Fibroblast of lung (primary cell): ENCODE measurements around the gene SRPX2. TPM values are rescaled to one million over a fixed set of nuclear protein-coding genes. Genes with fewer than 3 reads are reported as not detected.

Experiments
- DNase-seq, 2 donors: peaks; one replicate each; pipeline versions ENCODE4 v3.0.0 to v3.0.0-alpha.2; 2010; ENCODE audit warnings: low read depth in 2 of 2
- H2AFZ ChIP-seq: 2 replicates; pipeline ENCODE4 v1.5.1; 2012; ENCODE audit warnings: low read length, control low read depth, inconsistent platforms
- H3K27ac ChIP-seq: 2 replicates; pipeline ENCODE4 v1.5.1; 2011; ENCODE audit warnings: low read length, control low read depth; ENCODE audit not compliant: insufficient read depth
- H3K27me3 ChIP-seq: 2 replicates; pipeline ENCODE4 v1.5.1; 2011; ENCODE audit warnings: mild to moderate bottlenecking, low read length; ENCODE audit not compliant: control insufficient read depth, insufficient read depth
- H3K36me3 ChIP-seq: 2 replicates; pipeline ENCODE4 v1.5.1; 2011; ENCODE audit warnings: low read length; ENCODE audit not compliant: control insufficient read depth, insufficient read depth
- H3K4me1 ChIP-seq: 2 replicates; pipeline ENCODE4 v1.5.1; 2011; ENCODE audit warnings: low read length; ENCODE audit not compliant: control insufficient read depth, insufficient read depth; ENCODE audit errors: extremely low read depth
- H3K4me2 ChIP-seq: 2 replicates; pipeline ENCODE4 v1.5.1; 2011; ENCODE audit warnings: low read length, control low read depth; ENCODE audit not compliant: insufficient read depth; ENCODE audit errors: extremely low read depth
- H3K4me3 ChIP-seq, 4 experiments: fragments of 200-600 bp in 1 of 4; sonication (generic) in 1 of 4; replicated peaks in 1 of 4; 2 replicates each; pipeline ENCODE4 v1.5.1; 2011 to 2016; ENCODE audit warnings: low read length in 4 of 4, low read depth in 3 of 4, mild to moderate bottlenecking in 3 of 4, control low read depth in 2 of 4, inconsistent platforms in 1 of 4, mixed read lengths in 1 of 4; ENCODE audit not compliant: insufficient read depth in 1 of 4; ENCODE audit errors: control extremely low read depth in 1 of 4
- H3K79me2 ChIP-seq: 2 replicates; pipeline ENCODE4 v1.5.1; 2012; ENCODE audit warnings: mild to moderate bottlenecking, low read length, inconsistent platforms; ENCODE audit not compliant: control insufficient read depth, insufficient read depth
- H3K9ac ChIP-seq: 2 replicates; pipeline ENCODE4 v1.5.1; 2011; ENCODE audit warnings: mild to moderate bottlenecking, low read length, control low read depth; ENCODE audit not compliant: insufficient read depth
- H3K9me3 ChIP-seq: 2 replicates; pipeline ENCODE4 v1.5.1; 2012; ENCODE audit warnings: low read depth, low read length; ENCODE audit not compliant: control insufficient read depth, insufficient read depth
- H4K20me1 ChIP-seq: 2 replicates; pipeline ENCODE4 v1.5.1; 2011; ENCODE audit warnings: low read length; ENCODE audit not compliant: control insufficient read depth, insufficient read depth; ENCODE audit errors: extremely low read depth
- EZH2 ChIP-seq: IDR thresholded peaks from 2 replicates; pipeline ENCODE4 v1.5.1; 2012; ENCODE audit warnings: low read length, control low read depth, mild to moderate bottlenecking; ENCODE audit errors: missing control alignments
- polyA plus RNA-seq, 2 donors: library from polyadenylated mRNA; depleted of rRNA in 1 of 2; stranded (reverse) in 1 of 2; unstranded in 1 of 2; fragments of >200 nt; gene quantifications; 2 replicates each; pipeline ENCODE4 v1.2.1, GENCODE V29; 2011 to 2012; ENCODE audit warnings: missing spikeins in 1 of 2
- total RNA-seq: library from RNA; depleted of rRNA; stranded (reverse); fragments of >200 nt; gene quantifications from 2 replicates; pipeline ENCODE4 v1.2.1, GENCODE V29; 2014
- TF ChIP-seq, protein P1 (sequence below), 2 donors: IDR thresholded peaks in 1 of 2; conservative IDR thresholded peaks in 1 of 2; 1 replicate in 1 of 2; 2 replicates in 1 of 2; pipeline ENCODE4 v1.5.1; 2011 to 2012; ENCODE audit warnings: low read length in 2 of 2, control low read depth in 1 of 2, inconsistent platforms in 1 of 2, low read depth in 1 of 2, mild to moderate bottlenecking in 1 of 2

Gene SRPX2
- total and polyA plus RNA-seq, 2 donors (not counting 1 experiment from before 2014, with no cell fraction given), result 18.2 to 77.6 TPM

DNA sequence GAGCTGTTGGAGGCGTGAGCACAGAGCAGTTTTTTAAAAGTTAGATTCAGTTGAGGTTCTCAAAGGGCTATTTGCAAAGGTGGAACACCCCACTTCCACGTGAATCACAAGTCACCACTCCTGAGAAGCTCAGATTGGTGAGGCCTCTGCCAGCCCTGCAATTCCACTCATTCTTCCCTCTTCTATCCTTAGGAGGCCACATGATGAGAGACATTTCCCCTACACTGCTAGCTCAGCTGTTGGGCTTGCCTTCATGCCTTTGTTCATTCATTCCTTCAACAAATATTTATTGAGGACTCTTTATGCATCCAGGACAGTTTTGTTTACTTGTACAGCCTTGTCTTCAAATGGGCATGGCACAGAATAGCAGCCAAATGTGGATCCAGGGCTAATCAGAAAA is 3.7 kb downstream of the SRPX2 start:
- Histone ChIP-seq H3K9ac (no peak overlapping the region), H3K36me3 (no peaks in the 10 kb centered on the region), H2AFZ (no peak overlapping the region), H3K4me2 (peak overlapping the region; percentile 19), H3K4me3 (no peak overlapping the region), H3K9me3 (no peaks in the 10 kb centered on the region), H3K27ac (peak overlapping the region; percentile 94), H3K79me2 (peaks cover 12% of the 10 kb centered on the region), H3K4me1 (peaks cover 33% of the 10 kb centered on the region), H3K27me3 (no peaks in the 10 kb centered on the region), H4K20me1 (no peaks in the 10 kb centered on the region)
- no peak for TF ChIP-seq EZH2
- TF ChIP-seq, protein P1, sequence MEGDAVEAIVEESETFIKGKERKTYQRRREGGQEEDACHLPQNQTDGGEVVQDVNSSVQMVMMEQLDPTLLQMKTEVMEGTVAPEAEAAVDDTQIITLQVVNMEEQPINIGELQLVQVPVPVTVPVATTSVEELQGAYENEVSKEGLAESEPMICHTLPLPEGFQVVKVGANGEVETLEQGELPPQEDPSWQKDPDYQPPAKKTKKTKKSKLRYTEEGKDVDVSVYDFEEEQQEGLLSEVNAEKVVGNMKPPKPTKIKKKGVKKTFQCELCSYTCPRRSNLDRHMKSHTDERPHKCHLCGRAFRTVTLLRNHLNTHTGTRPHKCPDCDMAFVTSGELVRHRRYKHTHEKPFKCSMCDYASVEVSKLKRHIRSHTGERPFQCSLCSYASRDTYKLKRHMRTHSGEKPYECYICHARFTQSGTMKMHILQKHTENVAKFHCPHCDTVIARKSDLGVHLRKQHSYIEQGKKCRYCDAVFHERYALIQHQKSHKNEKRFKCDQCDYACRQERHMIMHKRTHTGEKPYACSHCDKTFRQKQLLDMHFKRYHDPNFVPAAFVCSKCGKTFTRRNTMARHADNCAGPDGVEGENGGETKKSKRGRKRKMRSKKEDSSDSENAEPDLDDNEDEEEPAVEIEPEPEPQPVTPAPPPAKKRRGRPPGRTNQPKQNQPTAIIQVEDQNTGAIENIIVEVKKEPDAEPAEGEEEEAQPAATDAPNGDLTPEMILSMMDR (conservative IDR thresholded peaks at IDR 0.05 in 1 of 2, IDR thresholded peaks at IDR 0.05 in 1 of 2; ENCODE audit: low read depth in 1 of 2, low read length in 2 of 2), result no peak
- peak in 1 of 2 donors; percentile 30 for DNase-seq

- Histone ChIP-seq H4K20me1 (no peaks in the 10 kb centered on the region), H3K9ac (peak overlapping the region; percentile 44), H2AFZ (no peak overlapping the region), H3K4me3 (peak overlapping the region in 3 of 4 experiments; percentile 12 to 27 (median 22)), H3K79me2 (peaks cover 12% of the 10 kb centered on the region), H3K27me3 (no peaks in the 10 kb centered on the region), H3K4me1 (peaks cover 28% of the 10 kb centered on the region), H3K36me3 (no peaks in the 10 kb centered on the region), H3K4me2 (peak overlapping the region; percentile 64), H3K27ac (peak overlapping the region; percentile 94), H3K9me3 (no peaks in the 10 kb centered on the region)
- DNase-seq, result peak; percentile 74 to 85
- TF ChIP-seq, protein P1 (conservative IDR thresholded peaks at IDR 0.05 in 1 of 2, IDR thresholded peaks at IDR 0.05 in 1 of 2; ENCODE audit: low read depth in 1 of 2, low read length in 2 of 2), result no peak
- no peak for TF ChIP-seq EZH2
Measured at GRCh38 chrX:100648458-100649417, 4.7 kb downstream of the SRPX2 start.

GRCh38 chrX:100649550-100650356 is 5.8 kb downstream of the SRPX2 start:
- peak overlapping the region; percentile 83 for H3K4me2 ChIP-seq
- no peak for TF ChIP-seq EZH2
- TF ChIP-seq, protein P1 (conservative IDR thresholded peaks at IDR 0.05 in 1 of 2, IDR thresholded peaks at IDR 0.05 in 1 of 2; ENCODE audit: low read depth in 1 of 2, low read length in 2 of 2), result no peak

More at GRCh38 chrX:100649550-100650356, 5.8 kb downstream of the SRPX2 start:
- no peaks in the 10 kb centered on the region for H3K36me3 ChIP-seq
- DNase-seq, result peak; percentile 91 to 96
- no peaks in the 10 kb centered on the region for H3K27me3 ChIP-seq
- no peaks in the 10 kb centered on the region for H3K9me3 ChIP-seq
- H3K79me2 ChIP-seq, result peaks cover 7% of the 10 kb centered on the region
- no peak overlapping the region for H2AFZ ChIP-seq
- H4K20me1 ChIP-seq, result no peaks in the 10 kb centered on the region
- H3K4me1 ChIP-seq, result peaks cover 28% of the 10 kb centered on the region
- peak overlapping the region; percentile 94 for H3K27ac ChIP-seq
- H3K9ac ChIP-seq, result peak overlapping the region; percentile 62
- H3K4me3 ChIP-seq, result peak overlapping the region in 3 of 4 experiments; percentile 2 to 27 (median 17)
